ENCODE measurements around the gene GLG1.

Gene GLG1

GRCh38 chr16:74503412-74503811, 103.5 kb downstream of the GLG1 start:
- TF ChIP-seq CSDC2 (CRISPR knock-in tag; IDR thresholded peaks at IDR 0.05), result no peak
- TF ChIP-seq TCF4 (CRISPR knock-in tag; IDR thresholded peaks at IDR 0.05; ENCODE audit: borderline replicate concordance), result no peak
- TF ChIP-seq ZNF565 (CRISPR knock-in tag; conservative IDR thresholded peaks at IDR 0.05; ENCODE audit: low read depth), result no peak
- TF ChIP-seq SNAI2 (CRISPR knock-in tag; IDR thresholded peaks at IDR 0.05), result no peak
- no peak for TF ChIP-seq ZNF8 (CRISPR knock-in tag; IDR thresholded peaks at IDR 0.05)
- no peak for TF ChIP-seq ZNF70 (CRISPR knock-in tag; IDR thresholded peaks at IDR 0.05)
- no peak for TF ChIP-seq OSR1 (CRISPR knock-in tag; IDR thresholded peaks at IDR 0.05)
- TF ChIP-seq, protein P1, sequence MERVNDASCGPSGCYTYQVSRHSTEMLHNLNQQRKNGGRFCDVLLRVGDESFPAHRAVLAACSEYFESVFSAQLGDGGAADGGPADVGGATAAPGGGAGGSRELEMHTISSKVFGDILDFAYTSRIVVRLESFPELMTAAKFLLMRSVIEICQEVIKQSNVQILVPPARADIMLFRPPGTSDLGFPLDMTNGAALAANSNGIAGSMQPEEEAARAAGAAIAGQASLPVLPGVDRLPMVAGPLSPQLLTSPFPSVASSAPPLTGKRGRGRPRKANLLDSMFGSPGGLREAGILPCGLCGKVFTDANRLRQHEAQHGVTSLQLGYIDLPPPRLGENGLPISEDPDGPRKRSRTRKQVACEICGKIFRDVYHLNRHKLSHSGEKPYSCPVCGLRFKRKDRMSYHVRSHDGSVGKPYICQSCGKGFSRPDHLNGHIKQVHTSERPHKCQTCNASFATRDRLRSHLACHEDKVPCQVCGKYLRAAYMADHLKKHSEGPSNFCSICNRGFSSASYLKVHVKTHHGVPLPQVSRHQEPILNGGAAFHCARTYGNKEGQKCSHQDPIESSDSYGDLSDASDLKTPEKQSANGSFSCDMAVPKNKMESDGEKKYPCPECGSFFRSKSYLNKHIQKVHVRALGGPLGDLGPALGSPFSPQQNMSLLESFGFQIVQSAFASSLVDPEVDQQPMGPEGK (CRISPR knock-in tag; IDR thresholded peaks at IDR 0.05; ENCODE audit: borderline replicate concordance), result no peak
- TF ChIP-seq, protein P2, sequence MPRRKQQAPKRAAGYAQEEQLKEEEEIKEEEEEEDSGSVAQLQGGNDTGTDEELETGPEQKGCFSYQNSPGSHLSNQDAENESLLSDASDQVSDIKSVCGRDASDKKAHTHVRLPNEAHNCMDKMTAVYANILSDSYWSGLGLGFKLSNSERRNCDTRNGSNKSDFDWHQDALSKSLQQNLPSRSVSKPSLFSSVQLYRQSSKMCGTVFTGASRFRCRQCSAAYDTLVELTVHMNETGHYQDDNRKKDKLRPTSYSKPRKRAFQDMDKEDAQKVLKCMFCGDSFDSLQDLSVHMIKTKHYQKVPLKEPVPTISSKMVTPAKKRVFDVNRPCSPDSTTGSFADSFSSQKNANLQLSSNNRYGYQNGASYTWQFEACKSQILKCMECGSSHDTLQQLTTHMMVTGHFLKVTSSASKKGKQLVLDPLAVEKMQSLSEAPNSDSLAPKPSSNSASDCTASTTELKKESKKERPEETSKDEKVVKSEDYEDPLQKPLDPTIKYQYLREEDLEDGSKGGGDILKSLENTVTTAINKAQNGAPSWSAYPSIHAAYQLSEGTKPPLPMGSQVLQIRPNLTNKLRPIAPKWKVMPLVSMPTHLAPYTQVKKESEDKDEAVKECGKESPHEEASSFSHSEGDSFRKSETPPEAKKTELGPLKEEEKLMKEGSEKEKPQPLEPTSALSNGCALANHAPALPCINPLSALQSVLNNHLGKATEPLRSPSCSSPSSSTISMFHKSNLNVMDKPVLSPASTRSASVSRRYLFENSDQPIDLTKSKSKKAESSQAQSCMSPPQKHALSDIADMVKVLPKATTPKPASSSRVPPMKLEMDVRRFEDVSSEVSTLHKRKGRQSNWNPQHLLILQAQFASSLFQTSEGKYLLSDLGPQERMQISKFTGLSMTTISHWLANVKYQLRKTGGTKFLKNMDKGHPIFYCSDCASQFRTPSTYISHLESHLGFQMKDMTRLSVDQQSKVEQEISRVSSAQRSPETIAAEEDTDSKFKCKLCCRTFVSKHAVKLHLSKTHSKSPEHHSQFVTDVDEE (CRISPR knock-in tag; IDR thresholded peaks at IDR 0.05), result no peak
- TF ChIP-seq ISL1 (CRISPR knock-in tag; IDR thresholded peaks at IDR 0.05), result no peak
- TF ChIP-seq CREB5 (CRISPR knock-in tag; IDR thresholded peaks at IDR 0.05; ENCODE audit: low read depth), result no peak
- TF ChIP-seq TOX (CRISPR knock-in tag; IDR thresholded peaks at IDR 0.05; ENCODE audit: borderline replicate concordance), result no peak
- no peak for TF ChIP-seq ZFP30 (CRISPR knock-in tag; IDR thresholded peaks at IDR 0.05)
- no peak for ATAC-seq

- ATAC-seq, result no peak
- TF ChIP-seq, protein P1 (CRISPR knock-in tag; IDR thresholded peaks at IDR 0.05; ENCODE audit: borderline replicate concordance), result no peak
- TF ChIP-seq ISL1 (CRISPR knock-in tag; IDR thresholded peaks at IDR 0.05) (no peak), ZC3H10 (CRISPR knock-in tag; IDR thresholded peaks at IDR 0.05) (no peak), ARNTL (CRISPR knock-in tag; IDR thresholded peaks at IDR 0.05; ENCODE audit: borderline replicate concordance, low read depth) (no peak)
- TF ChIP-seq, protein P2 (CRISPR knock-in tag; IDR thresholded peaks at IDR 0.05), result no peak
Measured at GRCh38 chr16:74501484-74502478, 105.1 kb downstream of the GLG1 start.

GRCh38 chr16:74500907-74501306, 106.0 kb downstream of the GLG1 start:
- no peak for ATAC-seq
- no peak for TF ChIP-seq SNAI2 (CRISPR knock-in tag; IDR thresholded peaks at IDR 0.05)
- TF ChIP-seq POU6F1 (CRISPR knock-in tag; IDR thresholded peaks at IDR 0.05; ENCODE audit: borderline replicate concordance, low read depth), result no peak
- TF ChIP-seq, protein P1 (CRISPR knock-in tag; IDR thresholded peaks at IDR 0.05; ENCODE audit: borderline replicate concordance), result no peak
- no peak for TF ChIP-seq ZC3H10 (CRISPR knock-in tag; IDR thresholded peaks at IDR 0.05)
- TF ChIP-seq, protein P2 (CRISPR knock-in tag; IDR thresholded peaks at IDR 0.05), result no peak
- TF ChIP-seq ZFP3 (CRISPR knock-in tag; IDR thresholded peaks at IDR 0.05), result no peak
- TF ChIP-seq CSDC2 (CRISPR knock-in tag; IDR thresholded peaks at IDR 0.05), result no peak

Measured in SK-N-SH treated with all-trans-retinoic acid at 6 μM for 48 hours (cell line).